Astrocyte of the spinal cord (primary cell): ENCODE results near the gene ATP1B3.
A peak's percentile ranks its signal among the peaks of the same experiment; 100 is the strongest.
"Not testable (repeated sequence)": the region's sequence is repeated elsewhere in the genome, so short reads cannot be mapped to it uniquely, and the experiment has no call there.

Source experiments
- DNase-seq: peaks from one replicate; pipeline ENCODE4 v3.0.0; 2011; ENCODE audit warnings: low read depth, low spot score
- H3K4me3 ChIP-seq: 2 replicates; pipeline ENCODE4 v1.5.1; 2011; ENCODE audit warnings: low read depth, mild to moderate bottlenecking, low read length, moderate library complexity
- in situ Hi-C: cut with HindIII; loops from 2 replicates; pipeline ENCODE4 v1.10.0; 2017; ENCODE audit warnings: low sequenced_read_pairs
- TF ChIP-seq, protein P1 (sequence below): IDR thresholded peaks from 2 replicates; pipeline ENCODE4 v1.5.1; 2012; ENCODE audit warnings: low read depth, mild to moderate bottlenecking, low read length, inconsistent platforms

ATP1B3 gene

DNA sequence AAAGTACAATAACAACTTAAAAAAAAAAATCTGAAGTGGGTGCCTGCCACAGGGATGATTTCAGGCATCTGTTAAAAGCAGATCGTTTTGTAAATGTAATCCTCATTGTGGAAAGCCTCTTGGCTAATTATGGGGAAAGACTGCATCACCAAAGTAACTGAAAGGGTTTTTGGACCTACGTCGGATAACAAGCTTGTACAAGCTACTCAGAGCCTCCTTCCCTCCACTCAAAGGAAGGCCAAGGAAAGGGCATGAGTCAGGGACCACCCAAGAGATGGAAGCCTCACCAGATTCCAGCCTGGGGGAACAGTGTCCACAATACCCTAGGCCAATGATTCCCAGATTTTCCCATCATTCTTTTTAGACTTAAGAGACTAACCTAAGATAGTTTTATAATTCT lies 84.3 kb downstream of the ATP1B3 start:
- H3K4me3 ChIP-seq: no peak overlapping the region
- TF ChIP-seq, protein P1, sequence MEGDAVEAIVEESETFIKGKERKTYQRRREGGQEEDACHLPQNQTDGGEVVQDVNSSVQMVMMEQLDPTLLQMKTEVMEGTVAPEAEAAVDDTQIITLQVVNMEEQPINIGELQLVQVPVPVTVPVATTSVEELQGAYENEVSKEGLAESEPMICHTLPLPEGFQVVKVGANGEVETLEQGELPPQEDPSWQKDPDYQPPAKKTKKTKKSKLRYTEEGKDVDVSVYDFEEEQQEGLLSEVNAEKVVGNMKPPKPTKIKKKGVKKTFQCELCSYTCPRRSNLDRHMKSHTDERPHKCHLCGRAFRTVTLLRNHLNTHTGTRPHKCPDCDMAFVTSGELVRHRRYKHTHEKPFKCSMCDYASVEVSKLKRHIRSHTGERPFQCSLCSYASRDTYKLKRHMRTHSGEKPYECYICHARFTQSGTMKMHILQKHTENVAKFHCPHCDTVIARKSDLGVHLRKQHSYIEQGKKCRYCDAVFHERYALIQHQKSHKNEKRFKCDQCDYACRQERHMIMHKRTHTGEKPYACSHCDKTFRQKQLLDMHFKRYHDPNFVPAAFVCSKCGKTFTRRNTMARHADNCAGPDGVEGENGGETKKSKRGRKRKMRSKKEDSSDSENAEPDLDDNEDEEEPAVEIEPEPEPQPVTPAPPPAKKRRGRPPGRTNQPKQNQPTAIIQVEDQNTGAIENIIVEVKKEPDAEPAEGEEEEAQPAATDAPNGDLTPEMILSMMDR: no peak
- peak; percentile 24 for DNase-seq
- in situ Hi-C loops: no loop called here

DNA sequence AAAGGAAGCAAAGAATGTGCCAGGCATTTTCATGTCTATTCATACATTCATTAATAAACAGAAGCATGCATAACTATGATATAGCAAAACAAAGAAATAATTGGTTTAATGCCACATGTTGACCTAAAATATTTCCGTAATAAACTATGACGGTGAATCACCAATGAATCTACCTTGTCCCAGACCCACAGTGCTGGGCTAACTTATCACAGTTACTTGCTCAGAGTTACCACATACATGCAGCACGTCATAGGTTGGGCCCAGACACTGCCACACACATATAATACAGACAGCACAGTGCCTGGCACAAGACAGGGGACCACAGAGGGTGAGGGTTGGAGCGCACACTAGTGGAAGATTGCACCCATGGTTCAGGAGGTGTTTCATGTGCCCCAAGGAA lies 86.9 kb downstream of the ATP1B3 start:
- in situ Hi-C loops: no loop called here
- H3K4me3 ChIP-seq: no peak overlapping the region
- TF ChIP-seq, protein P1: no peak
- DNase-seq: no peak

DNA sequence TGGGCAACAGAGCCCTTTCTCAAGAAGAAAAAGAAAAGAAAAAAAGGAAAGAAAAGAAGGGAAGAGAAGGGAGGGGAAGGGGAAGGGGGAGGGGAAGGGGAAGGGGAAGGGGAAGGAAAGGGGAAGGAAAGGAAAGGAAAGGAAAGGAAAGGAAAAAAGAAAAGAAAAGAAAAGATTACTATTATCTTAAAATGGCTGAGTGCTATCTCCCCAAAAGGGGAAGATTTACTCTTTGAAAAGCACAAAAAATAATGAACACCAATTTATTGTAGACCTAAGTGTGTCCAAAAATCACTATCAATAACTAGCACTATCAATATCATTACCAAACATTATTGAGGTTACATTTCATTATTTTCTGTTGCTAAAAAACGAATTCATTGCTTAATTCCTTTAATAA lies 89.0 kb downstream of the ATP1B3 start:
- TF ChIP-seq, protein P1: no peak
- H3K4me3 ChIP-seq: no peak overlapping the region
- in situ Hi-C loops: no loop called here
- DNase-seq: no peak

DNA sequence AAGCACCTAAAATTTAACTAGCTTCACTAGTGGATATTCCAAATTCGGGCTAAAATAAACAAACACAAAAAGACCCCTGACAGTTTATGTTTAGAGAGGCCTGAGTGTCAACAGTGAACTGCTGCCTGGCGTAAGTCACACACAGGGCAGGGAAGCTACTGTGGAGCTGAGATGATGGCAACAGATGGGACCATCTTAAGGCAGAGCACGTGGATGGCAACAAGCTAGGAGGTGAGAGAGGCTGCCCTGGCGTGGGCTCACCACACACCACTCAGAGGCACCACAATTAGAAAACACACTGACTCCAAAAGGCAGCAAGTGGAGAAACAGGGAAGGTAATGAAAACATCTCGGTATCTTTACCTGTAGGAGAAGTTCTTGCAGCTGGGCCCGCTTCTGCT lies 93.3 kb downstream of the ATP1B3 start:
- DNase-seq: no peak
- no peak overlapping the region for H3K4me3 ChIP-seq
- in situ Hi-C loops: no loop called here
- TF ChIP-seq, protein P1: no peak

DNA sequence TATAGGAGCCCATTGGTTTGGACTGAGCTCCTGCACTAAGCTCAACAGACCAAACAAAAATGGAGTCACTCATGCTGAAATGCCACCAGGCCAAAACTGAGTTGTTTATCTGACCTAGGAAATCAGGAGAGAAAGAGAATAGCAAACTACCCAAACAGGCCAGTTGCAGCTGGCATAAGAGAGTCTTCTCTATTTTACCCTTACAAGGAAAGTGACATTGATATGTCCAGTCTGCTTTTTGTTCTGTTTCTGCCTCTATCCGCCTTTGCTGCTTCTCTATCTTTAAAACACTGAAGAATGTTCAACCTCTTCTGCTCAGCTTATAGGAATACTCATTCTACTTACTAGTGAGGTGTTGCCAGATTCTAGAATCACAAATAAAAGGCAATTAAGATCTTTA lies 95.1 kb downstream of the ATP1B3 start:
- TF ChIP-seq, protein P1: no peak
- DNase-seq: no peak
- no peak overlapping the region for H3K4me3 ChIP-seq
- in situ Hi-C loops: no loop called here

DNA sequence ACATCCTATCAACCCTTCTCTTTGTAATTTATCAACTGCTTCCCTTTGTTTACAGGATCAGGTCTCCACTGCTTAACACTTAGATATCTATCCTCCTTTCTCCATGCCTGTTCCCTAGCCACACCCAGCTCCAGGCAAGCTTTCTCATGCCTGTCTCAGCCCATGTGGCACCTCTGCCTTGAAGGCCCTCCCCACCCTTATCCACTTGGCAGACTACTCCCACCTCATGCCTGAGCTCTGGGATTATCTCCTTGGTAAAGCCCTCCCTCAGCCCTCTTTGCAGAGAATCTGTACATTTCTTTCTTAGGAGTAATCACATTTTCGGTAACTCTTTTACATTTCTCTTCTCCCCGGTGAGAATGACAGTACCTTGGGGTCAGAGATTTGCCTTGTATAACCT lies 96.0 kb downstream of the ATP1B3 start:
- in situ Hi-C loops: no loop called here
- no peak overlapping the region for H3K4me3 ChIP-seq
- DNase-seq: no peak
- TF ChIP-seq, protein P1: no peak

DNA sequence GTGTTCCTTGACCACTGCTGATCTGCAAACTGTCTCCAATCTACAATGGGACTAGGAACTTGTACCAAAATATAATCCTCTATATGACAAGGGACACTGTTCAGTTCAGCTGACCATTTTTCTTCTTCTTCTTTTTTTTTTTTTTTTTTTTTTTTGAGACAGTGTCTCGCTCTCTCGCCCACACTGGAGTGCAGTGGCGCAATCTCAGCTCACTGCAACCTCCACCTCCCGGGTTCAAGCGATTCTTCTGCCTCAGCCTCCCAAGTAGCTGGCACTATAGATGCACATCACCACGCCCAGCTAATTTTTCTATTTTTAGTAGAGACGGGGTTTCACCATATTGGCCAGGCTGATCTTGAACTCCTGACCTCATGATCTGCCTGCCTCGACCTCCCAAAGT lies 98.3 kb downstream of the ATP1B3 start:
- H3K4me3 ChIP-seq, DNase-seq, in situ Hi-C loops: not testable (repeated sequence)
